HG03457 (cell line): ENCODE data around the gene PNPLA5.

ENCODE experiments used
- ATAC-seq: cut with Tn5 transposase; IDR thresholded peaks from one replicate; pipeline ENCODE4 v1.9.1; 2021; ENCODE audit warnings: moderate number of reproducible peaks; ENCODE audit not compliant: unreplicated experiment

Gene PNPLA5

DNA sequence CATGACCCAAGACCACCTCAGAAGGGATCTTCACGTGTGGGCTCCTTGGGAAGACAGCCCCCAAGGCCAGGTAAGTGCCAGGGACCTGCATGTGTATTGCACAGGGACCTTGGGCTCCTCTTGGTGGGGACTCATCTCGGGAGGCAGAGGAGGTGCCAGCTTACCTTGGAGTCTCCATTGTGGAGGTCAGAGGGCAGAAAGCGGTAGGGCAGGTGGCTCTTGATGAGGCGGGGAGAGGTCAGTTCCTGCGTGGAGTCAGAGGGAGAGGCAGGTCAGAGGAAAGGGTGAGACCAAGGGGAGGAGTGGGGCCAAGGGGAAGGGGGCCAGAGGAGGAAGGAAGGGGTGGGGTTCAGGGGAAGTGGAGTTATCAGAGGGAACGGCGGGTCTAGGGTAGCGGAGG lies 52.0 kb downstream of the PNPLA5 start:
- ATAC-seq, result no peak

DNA sequence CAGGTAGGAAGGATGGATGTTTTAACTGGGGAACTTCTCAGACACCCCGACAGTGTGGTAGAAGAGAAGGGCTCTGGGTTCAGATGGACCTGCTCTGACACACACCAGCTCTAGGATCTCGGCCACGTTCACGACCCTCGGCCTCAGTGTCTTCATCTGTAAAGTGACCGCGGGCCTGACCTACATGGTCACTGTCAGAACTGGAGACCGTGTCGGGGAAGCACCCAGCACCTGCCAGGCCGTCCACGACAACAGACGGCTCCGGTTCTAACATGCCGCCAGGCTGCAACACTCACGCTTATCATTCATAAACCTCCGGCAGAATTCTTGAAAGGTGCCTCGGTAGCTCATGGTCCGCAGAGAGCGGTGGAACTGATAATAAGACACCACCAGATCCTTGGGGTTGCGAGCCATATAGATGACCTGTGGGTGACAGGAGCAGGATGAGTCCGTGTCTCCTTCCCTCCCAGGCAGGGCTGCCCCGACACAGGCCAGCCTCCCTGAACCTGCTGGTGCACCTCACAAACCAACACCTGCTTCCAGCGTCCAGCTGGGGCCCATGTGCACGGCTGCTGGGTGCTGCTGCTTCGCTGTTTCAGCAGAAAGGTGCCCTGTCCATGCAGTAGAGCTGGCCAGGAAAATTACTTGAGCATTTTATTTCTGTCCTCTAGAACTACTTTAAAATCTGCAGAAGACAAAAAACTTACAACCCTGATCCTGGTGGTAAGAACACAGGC lies 53.1 kb downstream of the PNPLA5 start:
- ATAC-seq, result no peak

DNA sequence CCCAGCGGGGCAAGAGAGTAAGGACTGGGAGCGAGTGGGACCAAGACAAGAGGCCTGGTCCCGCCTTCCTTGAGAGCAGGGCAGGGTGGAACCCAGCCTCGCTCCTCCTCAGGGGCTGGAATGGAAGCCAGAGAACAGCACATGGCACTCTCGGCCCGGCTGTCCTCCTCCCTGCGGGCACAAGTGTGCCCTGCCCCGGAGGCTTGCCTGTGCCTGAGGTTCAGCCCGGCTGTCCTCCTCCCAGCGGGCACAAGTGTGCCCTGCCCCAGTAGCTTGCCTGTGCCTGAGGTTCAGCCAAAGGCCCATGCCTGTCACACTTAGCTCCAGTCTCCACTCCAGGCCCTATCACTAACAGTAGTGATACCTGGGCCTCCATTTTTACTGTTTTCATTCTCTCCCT lies 53.7 kb downstream of the PNPLA5 start:
- ATAC-seq, result no peak

GRCh38 chr22:43837666-43838065 lies 54.1 kb downstream of the PNPLA5 start:
- no peak for ATAC-seq

DNA sequence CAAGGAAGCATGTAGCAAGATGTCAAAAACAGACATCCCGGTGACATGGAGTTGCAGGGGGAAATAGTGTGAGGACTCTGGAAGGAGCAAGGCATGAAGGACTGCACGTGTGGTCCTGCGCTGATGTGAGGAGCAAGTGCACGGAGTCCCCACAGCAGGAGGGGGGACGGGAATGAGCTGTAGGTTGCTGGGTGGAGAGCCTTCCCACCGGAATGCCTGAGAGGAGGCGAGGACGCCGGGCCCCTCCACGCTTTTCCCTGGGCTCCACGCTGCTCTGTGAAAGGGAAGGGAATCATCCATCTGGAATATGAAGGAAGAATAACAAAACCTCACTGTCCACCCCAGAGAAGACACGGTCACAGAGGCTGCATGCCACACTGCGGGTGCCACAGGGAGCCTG lies 56.1 kb downstream of the PNPLA5 start:
- no peak for ATAC-seq

GRCh38 chr22:43835166-43835565 lies 56.6 kb downstream of the PNPLA5 start:
- ATAC-seq, result no peak

GRCh38 chr22:43833286-43834240 lies 58.2 kb downstream of the PNPLA5 start:
- ATAC-seq, result no peak

- ATAC-seq, result no peak
Measured at GRCh38 chr22:43832393-43833265, 59.2 kb downstream of the PNPLA5 start.

DNA sequence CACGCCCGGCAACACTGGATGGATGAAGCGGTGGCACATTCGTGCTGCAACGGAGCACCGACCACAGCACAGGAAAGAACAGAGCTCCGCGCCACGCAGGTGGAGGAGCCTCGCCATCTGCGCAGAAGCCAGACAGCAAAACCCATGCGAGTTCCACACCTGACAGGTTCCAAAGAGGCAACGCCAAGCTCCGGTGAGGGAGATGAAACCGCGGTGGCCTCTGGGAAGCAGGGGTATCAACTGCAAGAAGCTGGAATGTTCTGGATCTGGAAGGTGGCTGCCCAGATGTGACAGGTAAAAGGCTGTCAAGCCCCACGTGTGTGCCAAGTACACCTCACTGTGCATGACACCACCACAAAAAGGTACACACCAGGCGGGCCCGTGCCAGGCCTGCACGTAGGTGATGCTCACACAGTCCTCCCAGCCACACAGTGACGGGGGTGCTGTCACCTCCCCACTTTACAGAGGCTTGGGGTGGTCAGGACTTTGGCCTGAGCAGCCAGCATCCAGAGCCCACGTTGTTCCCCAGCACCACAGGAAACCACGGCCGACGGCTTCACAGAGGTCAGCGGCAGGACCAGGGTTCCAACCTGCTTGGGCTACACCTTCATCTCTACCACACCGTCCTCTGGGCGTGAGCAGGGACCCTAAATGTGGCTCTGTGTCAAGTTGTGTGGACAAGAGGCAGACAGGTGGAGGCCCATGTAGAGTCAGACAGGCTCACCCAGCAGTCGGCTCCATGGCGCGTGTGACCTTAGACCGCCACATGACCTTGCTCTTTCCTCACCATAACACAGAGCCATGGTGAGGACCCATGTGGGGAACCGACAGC lies 60.0 kb downstream of the PNPLA5 start:
- no peak for ATAC-seq

- no peak for ATAC-seq
Measured at GRCh38 chr22:43830931-43831560, 60.8 kb downstream of the PNPLA5 start.

DNA sequence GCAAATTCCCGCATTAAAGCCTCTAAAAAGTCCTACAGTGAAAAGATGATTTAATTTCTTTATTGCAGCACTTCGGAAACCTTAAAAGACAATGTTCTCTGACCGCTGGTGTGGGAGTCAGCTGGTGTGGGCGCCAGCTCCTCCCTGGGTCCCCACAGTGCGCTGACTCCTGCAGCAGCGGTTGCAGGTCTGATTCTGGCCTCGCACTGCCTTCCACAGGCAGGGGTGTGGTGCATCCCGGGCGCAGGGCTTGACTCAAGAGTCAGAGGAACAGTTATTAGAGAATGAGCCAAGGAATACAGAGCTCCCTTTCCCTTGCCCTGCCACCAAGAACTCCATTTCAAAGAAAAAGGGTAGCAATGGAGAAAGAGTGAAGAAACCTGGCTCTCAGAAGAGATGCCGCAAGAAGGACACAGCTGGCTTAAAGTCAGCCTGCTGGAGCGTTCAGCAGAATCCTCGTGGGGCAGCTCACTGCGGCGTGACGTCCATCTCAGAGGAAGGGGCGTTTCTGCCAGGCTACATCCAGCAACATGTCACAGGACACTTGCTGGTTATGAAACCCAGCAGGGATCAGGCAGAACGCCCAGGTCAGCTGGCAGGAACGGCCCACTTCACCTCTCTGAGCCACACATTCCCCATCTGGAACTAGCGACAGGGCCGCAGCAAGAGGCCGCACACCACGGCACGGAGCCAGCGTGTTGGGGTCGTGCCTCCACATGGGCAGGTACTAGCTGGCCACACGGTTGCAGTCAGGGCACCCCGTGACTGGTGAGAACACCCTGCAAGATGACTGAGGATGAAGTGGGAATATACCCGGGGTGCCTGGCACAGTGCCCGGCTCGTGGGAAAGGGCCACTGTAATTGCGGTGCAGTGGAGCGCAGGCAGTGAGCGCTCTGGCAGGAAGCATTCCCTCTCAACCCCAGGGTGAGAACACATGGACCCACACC lies 61.6 kb downstream of the PNPLA5 start:
- no peak for ATAC-seq
